ENCODE measurements around the gene TP53TG5.

GRCh38 chr20:45392733-45393132 lies 14.6 kb upstream of the TP53TG5 start:
- TF ChIP-seq, protein P1, sequence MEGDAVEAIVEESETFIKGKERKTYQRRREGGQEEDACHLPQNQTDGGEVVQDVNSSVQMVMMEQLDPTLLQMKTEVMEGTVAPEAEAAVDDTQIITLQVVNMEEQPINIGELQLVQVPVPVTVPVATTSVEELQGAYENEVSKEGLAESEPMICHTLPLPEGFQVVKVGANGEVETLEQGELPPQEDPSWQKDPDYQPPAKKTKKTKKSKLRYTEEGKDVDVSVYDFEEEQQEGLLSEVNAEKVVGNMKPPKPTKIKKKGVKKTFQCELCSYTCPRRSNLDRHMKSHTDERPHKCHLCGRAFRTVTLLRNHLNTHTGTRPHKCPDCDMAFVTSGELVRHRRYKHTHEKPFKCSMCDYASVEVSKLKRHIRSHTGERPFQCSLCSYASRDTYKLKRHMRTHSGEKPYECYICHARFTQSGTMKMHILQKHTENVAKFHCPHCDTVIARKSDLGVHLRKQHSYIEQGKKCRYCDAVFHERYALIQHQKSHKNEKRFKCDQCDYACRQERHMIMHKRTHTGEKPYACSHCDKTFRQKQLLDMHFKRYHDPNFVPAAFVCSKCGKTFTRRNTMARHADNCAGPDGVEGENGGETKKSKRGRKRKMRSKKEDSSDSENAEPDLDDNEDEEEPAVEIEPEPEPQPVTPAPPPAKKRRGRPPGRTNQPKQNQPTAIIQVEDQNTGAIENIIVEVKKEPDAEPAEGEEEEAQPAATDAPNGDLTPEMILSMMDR (IDR thresholded peaks at IDR 0.05) = no peak
- TF ChIP-seq EZH2 (IDR thresholded peaks at IDR 0.05) (no peak), EZH2phosphoT487 (IDR thresholded peaks at IDR 0.05) (no peak)
